ENCODE measurements around the gene GAS7. TPM values are rescaled to one million over a fixed set of nuclear protein-coding genes. Genes with fewer than 3 reads are reported as not detected.

GAS7 gene
- total RNA-seq, 1 experiment from 2014 or later, result 12.3 TPM

DNA sequence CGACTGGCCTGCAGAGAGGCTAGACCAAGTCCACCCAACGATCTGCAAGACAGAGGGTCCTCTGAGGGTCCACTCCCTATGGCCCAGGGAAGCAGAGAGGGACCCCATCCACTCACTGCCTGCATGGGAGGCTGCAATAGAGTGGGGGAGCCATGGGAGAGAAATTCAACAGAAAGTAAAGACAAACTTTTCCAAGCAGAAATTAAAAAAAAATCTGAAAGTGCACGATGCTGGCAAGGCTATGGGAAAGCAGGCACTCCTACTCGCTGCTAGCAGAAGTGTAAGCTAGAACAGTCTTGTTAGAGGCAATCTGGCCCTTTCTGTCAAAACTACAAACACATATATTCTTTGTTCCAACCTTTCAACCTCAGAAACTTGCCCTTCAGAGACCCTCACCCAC is 85.4 kb downstream of the GAS7 start (continued):
- TF ChIP-seq AFF4 (CRISPR knock-in tag; IDR thresholded peaks at IDR 0.05; ENCODE audit: borderline replicate concordance) (no peak), ZNF671 (CRISPR knock-in tag; IDR thresholded peaks at IDR 0.05) (no peak), ZNF423 (CRISPR knock-in tag; IDR thresholded peaks at IDR 0.05) (no peak), GTF2I (CRISPR knock-in tag; conservative IDR thresholded peaks at IDR 0.05) (no peak), ZNF532 (CRISPR knock-in tag; IDR thresholded peaks at IDR 0.05; ENCODE audit: borderline replicate concordance) (no peak), ZNF263 (CRISPR knock-in tag; IDR thresholded peaks at IDR 0.05; ENCODE audit: low read depth) (no peak), HMGA2 (CRISPR knock-in tag; IDR thresholded peaks at IDR 0.05) (no peak), NFYB (CRISPR knock-in tag; conservative IDR thresholded peaks at IDR 0.05; ENCODE audit: low read depth) (no peak), FOXJ3 (CRISPR knock-in tag; IDR thresholded peaks at IDR 0.05; ENCODE audit: borderline replicate concordance) (no peak), ZNF396 (CRISPR knock-in tag; IDR thresholded peaks at IDR 0.05; ENCODE audit: borderline replicate concordance) (no peak)
- TF ChIP-seq, protein P1, sequence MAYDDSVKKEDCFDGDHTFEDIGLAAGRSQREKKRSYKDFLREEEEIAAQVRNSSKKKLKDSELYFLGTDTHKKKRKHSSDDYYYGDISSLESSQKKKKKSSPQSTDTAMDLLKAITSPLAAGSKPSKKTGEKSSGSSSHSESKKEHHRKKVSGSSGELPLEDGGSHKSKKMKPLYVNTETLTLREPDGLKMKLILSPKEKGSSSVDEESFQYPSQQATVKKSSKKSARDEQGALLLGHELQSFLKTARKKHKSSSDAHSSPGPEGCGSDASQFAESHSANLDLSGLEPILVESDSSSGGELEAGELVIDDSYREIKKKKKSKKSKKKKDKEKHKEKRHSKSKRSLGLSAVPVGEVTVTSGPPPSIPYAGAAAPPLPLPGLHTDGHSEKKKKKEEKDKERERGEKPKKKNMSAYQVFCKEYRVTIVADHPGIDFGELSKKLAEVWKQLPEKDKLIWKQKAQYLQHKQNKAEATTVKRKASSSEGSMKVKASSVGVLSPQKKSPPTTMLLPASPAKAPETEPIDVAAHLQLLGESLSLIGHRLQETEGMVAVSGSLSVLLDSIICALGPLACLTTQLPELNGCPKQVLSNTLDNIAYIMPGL (CRISPR knock-in tag; IDR thresholded peaks at IDR 0.05), result no peak

DNA sequence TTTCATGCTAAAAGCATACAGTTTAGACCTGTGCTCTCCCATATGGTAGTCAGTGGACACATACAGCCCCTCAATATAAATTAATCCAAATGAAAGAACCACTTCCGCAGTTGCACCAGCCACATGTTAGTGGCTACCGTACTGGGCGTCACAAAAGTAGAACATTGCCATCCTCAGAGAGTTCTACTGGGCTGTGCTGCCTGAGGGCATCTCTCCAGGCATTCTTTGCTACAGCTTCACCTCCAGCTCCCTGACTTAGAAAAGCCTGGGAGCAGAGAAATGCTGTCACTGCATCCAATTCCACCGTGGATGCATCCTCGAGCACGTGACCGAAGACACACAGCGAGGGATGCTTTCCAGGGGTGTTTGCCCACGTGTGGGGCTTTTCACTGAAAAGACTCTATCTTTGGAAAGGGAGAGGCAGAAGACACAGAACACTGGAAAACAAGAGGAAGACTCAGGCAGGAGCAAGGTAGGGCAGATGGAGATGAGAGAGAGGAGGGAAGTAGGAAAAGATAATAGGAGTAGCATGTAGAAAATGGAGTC is 86.4 kb downstream of the GAS7 start:
- H3K9me3 Mint-ChIP-seq, result no peaks in the 10 kb centered on the region
- no peak overlapping the region for H3K27ac Mint-ChIP-seq
- no peaks in the 10 kb centered on the region for H3K27me3 Mint-ChIP-seq (ENCODE audit: low read depth)
- TF ChIP-seq MYBL2 (CRISPR knock-in tag; IDR thresholded peaks at IDR 0.05) (no peak), ZNF281 (CRISPR knock-in tag; IDR thresholded peaks at IDR 0.05) (no peak), SMAD4 (CRISPR knock-in tag; IDR thresholded peaks at IDR 0.05) (no peak), OVOL2 (CRISPR knock-in tag; IDR thresholded peaks at IDR 0.05; ENCODE audit: borderline replicate concordance) (no peak), FOXP1 (CRISPR knock-in tag; IDR thresholded peaks at IDR 0.05; ENCODE audit: borderline replicate concordance) (no peak), NR2C2 (CRISPR knock-in tag; IDR thresholded peaks at IDR 0.05) (no peak), CREB1 (CRISPR knock-in tag; IDR thresholded peaks at IDR 0.05) (no peak)
- TF ChIP-seq, protein P2, sequence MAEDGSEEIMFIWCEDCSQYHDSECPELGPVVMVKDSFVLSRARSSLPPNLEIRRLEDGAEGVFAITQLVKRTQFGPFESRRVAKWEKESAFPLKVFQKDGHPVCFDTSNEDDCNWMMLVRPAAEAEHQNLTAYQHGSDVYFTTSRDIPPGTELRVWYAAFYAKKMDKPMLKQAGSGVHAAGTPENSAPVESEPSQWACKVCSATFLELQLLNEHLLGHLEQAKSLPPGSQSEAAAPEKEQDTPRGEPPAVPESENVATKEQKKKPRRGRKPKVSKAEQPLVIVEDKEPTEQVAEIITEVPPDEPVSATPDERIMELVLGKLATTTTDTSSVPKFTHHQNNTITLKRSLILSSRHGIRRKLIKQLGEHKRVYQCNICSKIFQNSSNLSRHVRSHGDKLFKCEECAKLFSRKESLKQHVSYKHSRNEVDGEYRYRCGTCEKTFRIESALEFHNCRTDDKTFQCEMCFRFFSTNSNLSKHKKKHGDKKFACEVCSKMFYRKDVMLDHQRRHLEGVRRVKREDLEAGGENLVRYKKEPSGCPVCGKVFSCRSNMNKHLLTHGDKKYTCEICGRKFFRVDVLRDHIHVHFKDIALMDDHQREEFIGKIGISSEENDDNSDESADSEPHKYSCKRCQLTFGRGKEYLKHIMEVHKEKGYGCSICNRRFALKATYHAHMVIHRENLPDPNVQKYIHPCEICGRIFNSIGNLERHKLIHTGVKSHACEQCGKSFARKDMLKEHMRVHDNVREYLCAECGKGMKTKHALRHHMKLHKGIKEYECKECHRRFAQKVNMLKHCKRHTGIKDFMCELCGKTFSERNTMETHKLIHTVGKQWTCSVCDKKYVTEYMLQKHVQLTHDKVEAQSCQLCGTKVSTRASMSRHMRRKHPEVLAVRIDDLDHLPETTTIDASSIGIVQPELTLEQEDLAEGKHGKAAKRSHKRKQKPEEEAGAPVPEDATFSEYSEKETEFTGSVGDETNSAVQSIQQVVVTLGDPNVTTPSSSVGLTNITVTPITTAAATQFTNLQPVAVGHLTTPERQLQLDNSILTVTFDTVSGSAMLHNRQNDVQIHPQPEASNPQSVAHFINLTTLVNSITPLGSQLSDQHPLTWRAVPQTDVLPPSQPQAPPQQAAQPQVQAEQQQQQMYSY (CRISPR knock-in tag; IDR thresholded peaks at IDR 0.05), result no peak
- TF ChIP-seq, protein P3, sequence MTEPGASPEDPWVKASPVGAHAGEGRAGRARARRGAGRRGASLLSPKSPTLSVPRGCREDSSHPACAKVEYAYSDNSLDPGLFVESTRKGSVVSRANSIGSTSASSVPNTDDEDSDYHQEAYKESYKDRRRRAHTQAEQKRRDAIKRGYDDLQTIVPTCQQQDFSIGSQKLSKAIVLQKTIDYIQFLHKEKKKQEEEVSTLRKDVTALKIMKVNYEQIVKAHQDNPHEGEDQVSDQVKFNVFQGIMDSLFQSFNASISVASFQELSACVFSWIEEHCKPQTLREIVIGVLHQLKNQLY (CRISPR knock-in tag; IDR thresholded peaks at IDR 0.05), result no peak

More for the DNA sequence above, 86.4 kb downstream of the GAS7 start:
- CTCF ChIA-PET, result no interaction called here
- DNase-seq (ENCODE audit: low spot score) (no peak), ATAC-seq (no peak)
- Mint-ChIP-seq H3K36me3 (no peaks in the 10 kb centered on the region), H3K4me1 (peaks cover 12% of the 10 kb centered on the region), H3K4me3 (no peak overlapping the region)
- POLR2A ChIA-PET, result interaction anchor here (0.6 kb wide), 1 partner anchor 80 kb away, joined by 4 read pairs; no protein-coding TSS in a partner anchor

Measured in WTC11 (cell line).